MM.1S (cell line): ENCODE results near the gene CDK6.

Experiments
- EZH2 ChIP-seq: fragments of 300-600 bp; sonication (generic); optimal IDR thresholded peaks from 2 replicates; pipeline ENCODE3; 2017; ENCODE audit warnings: low read depth, mild to moderate bottlenecking, antibody characterized with exemption, low read length, mixed read lengths
- EZH2phosphoT487 ChIP-seq: fragments of 300-600 bp; sonication (generic); IDR thresholded peaks from 2 replicates; pipeline ENCODE4 v1.6.1; 2018; ENCODE audit warnings: antibody characterized with exemption, low read length
- TF ChIP-seq, protein P1 (sequence below): fragments of 300-600 bp; sonication (generic); IDR thresholded peaks from 2 replicates; pipeline ENCODE4 v1.5.1; 2016; ENCODE audit warnings: antibody characterized with exemption, low read length, mixed read lengths

DNA sequence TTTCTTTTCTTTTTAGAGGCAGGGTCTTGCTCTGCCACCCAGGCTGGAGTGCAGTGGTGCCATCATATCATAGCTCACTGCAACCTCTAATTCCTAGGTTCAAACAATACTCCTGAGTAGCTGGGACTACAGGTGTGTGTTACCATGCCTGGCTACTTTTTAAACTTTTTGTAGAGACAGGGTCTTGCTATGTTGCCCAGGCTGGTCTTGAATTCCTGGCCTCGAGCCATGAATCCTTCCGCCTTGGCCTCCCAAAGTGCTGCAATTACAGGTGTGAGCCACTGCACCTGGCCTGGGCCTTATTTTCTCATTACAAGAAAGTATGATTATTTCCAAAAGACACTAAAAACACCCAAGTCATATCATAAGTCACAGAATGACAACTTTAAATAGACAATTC lies 106.6 kb downstream of the CDK6 start:
- TF ChIP-seq, protein P1, sequence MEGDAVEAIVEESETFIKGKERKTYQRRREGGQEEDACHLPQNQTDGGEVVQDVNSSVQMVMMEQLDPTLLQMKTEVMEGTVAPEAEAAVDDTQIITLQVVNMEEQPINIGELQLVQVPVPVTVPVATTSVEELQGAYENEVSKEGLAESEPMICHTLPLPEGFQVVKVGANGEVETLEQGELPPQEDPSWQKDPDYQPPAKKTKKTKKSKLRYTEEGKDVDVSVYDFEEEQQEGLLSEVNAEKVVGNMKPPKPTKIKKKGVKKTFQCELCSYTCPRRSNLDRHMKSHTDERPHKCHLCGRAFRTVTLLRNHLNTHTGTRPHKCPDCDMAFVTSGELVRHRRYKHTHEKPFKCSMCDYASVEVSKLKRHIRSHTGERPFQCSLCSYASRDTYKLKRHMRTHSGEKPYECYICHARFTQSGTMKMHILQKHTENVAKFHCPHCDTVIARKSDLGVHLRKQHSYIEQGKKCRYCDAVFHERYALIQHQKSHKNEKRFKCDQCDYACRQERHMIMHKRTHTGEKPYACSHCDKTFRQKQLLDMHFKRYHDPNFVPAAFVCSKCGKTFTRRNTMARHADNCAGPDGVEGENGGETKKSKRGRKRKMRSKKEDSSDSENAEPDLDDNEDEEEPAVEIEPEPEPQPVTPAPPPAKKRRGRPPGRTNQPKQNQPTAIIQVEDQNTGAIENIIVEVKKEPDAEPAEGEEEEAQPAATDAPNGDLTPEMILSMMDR = no peak
- TF ChIP-seq EZH2phosphoT487 (no peak), EZH2 (no peak)
